Activated CD8-positive, alpha-beta memory T cell treated with anti-CD3 and anti-CD28 coated beads for 36 hours (primary cell): ENCODE measurements around the gene NPIPB4. TPM values are rescaled to one million over a fixed set of nuclear protein-coding genes. Genes with fewer than 3 reads are reported as not detected.
"Not testable (repeated sequence)": the region's sequence is repeated elsewhere in the genome, so short reads cannot be mapped to it uniquely, and the experiment has no call there.

Source experiments
- CTCF ChIA-PET: fragments of 350-600 bp; sonication (Branson Sonifier 250); formaldehyde crosslinking; loops from one replicate; lab custom pipeline; 2021; ENCODE audit warnings: antibody characterized with exemption; lab: Charles Lee
- POLR2A ChIA-PET: fragments of 350-600 bp; sonication (Branson Sonifier 250); formaldehyde crosslinking; loops from one replicate; lab custom pipeline; 2021; ENCODE audit warnings: antibody characterized with exemption; lab: Charles Lee
- total RNA-seq, 2 experiments: library from RNA; stranded (reverse); gene quantifications; one replicate each; pipeline ENCODE4 v1.2.3, GENCODE V29; 2021

NPIPB4 gene
- 100 to 1,000 TPM; 128 to 137 TPM for total RNA-seq

DNA sequence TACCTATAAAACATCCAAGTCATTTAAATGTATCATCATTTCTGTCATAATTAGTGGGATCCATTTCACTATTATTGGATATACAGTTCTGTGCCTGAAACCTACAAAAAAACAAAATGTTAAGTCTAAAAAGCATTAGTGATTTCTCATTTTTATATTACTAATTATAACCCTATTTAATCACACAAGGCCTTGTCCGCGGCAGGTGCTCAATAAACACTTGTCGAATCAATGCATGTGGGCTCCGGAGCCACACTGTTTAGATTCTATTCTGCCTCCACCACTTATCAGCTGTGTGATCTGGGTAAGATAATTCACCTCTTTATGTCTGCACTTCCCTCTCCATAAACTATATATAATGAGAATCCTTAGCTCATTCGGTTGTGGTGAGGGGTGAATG lies at the start of gene NPIPB4:
Gene NPIPB4 (minus strand): TSS at position 101 of the 400 bp plus-strand sequence. CDS start 378 bp downstream, outside the sequence.
- CTCF ChIA-PET, POLR2A ChIA-PET: not testable (repeated sequence)

GRCh38 chr16:21898998-21899397 lies 41.4 kb upstream of the NPIPB4 start:
- POLR2A ChIA-PET, CTCF ChIA-PET: not testable (repeated sequence)

GRCh38 chr16:21881988-21882387 lies 24.4 kb upstream of the NPIPB4 start:
- POLR2A ChIA-PET, CTCF ChIA-PET: not testable (repeated sequence)

GRCh38 chr16:21837186-21837585 lies 20.4 kb downstream of the NPIPB4 start:
- POLR2A ChIA-PET, CTCF ChIA-PET: not testable (repeated sequence)

DNA sequence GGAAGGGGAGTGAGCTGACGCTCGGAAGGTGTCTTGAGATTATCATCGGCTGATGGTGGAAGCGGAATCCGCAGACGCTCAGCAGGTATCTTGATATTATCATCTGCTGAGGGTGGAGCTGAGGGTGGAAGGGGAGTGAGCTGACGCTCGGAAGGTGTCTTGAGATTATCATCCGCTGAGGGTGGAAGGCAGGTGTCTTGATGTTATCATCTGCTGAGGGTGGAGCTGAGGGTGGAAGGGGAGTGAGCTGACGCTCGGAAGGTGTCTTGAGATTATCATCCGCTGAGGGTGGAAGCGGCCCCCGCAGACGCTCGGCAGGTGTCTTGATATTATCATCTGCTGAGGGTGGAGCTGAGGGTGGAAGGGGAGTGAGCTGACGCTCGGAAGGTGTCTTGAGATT lies 21.2 kb downstream of the NPIPB4 start:
- POLR2A ChIA-PET, CTCF ChIA-PET: not testable (repeated sequence)

DNA sequence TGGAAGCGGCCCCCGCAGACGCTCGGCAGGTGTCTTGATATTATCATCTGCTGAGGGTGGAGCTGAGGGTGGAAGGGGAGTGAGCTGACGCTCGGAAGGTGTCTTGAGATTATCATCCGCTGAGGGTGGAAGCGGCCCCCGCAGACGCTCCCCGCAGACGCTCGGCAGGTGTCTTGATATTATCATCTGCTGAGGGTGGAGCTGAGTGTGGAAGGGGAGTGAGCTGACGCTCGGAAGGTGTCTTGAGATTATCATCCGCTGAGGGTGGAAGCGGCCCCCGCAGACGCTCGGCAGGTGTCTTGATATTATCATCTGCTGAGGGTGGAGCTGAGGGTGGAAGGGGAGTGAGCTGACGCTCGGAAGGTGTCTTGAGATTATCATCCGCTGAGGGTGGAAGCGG lies 21.8 kb downstream of the NPIPB4 start:
- CTCF ChIA-PET, POLR2A ChIA-PET: not testable (repeated sequence)

- POLR2A ChIA-PET: not testable (repeated sequence)
Measured at GRCh38 chr16:21834211-21834610, 23.3 kb downstream of the NPIPB4 start.

GRCh38 chr16:21829929-21830328 lies 27.6 kb downstream of the NPIPB4 start:
- POLR2A ChIA-PET, CTCF ChIA-PET: not testable (repeated sequence)

More at GRCh38 chr16:21834211-21834610, 23.3 kb downstream of the NPIPB4 start:
- CTCF ChIA-PET: not testable (repeated sequence)

- POLR2A ChIA-PET, CTCF ChIA-PET: not testable (repeated sequence)
Measured at GRCh38 chr16:21826067-21826706, 31.4 kb downstream of the NPIPB4 start.

- POLR2A ChIA-PET, CTCF ChIA-PET: not testable (repeated sequence)
Measured at GRCh38 chr16:21825526-21825925, 32.0 kb downstream of the NPIPB4 start.

- POLR2A ChIA-PET, CTCF ChIA-PET: not testable (repeated sequence)
Measured at GRCh38 chr16:21823258-21823657, 34.3 kb downstream of the NPIPB4 start.

DNA sequence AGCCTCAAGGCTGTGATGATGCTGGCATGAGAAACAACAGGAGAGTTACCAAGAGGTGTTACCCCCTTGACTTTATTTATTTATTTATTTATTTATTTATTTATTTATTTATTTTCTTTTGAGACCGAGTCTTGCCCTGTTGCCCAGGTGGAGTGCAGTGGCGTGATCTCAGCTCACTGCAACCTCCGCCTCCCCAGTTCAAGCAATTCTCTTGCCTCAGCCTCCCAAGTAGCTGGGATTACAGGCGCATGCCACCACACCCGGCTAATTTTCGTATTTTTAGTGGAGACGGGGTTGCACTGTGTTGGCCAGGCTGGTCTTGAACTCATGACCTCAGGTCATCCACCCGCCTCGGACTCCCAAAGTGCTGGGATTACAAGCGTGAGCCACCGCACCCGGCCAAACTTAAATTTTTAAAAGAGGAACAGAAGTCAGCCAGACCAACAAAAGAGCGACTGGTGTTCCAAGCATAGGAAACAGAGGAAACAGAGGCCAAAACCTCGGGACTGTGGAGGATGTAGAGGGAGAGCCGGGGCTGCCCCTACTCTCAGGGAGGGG lies 36.6 kb downstream of the NPIPB4 start:
- CTCF ChIA-PET: interaction anchor here (1.2 kb wide), 1 partner anchor 371 kb away, joined by 4 read pairs; no protein-coding TSS in a partner anchor
- POLR2A ChIA-PET: interaction anchor here (1.3 to 1.5 kb wide), 2 partner anchors 131 to 133 kb away, joined by 4 to 7 read pairs; partner anchors contain the start of gene UQCRC2

DNA sequence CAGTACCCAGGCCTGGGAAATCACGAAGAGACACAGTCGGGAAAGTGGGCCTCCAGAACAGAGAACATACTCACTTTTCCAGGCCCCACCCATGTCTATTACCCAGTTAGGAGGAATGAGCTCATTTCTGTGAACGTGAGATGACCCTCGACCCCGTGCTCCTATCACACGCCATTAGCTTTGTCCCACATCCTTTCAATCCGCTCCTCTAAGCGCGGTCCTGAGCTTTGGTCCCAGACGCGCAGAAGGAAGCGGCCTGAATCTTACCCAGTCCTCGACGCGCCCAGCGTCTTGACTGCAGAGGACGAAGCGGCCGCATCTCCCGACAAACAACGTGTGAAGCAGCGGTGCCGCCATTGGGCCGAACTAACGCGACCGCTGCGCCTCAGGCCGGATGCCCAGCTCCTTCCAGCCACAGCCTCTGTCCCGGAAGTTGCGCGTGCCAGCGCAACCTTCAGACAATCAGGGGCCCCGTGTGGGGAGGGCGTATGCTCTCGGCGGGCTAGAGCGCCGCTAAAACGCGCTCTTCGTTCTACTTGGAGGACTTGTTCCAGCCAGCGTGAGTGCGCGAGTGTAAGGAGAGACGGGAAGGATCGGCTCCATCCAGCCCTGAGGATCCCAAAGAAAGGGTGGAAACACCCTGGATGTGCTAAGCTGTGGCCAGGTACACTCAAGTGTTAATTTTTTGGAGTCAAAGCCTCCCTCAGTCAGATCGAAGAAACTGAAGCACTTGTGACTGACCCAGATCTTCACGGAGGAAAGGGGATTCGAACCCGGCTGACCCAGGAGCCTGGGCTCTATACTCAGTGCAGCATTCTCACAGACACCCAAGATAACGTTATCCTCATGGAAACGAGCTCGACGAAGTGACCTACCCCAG lies 37.3 kb downstream of the NPIPB4 start:
- ChIA-PET POLR2A (interaction anchor here (1.3 to 1.5 kb wide), 2 partner anchors 132 to 133 kb away, joined by 4 to 7 read pairs; partner anchors contain the start of gene UQCRC2), CTCF (interaction anchor here (1.2 kb wide), 2 partner anchors 115 to 372 kb away, joined by 3 to 4 read pairs; no protein-coding TSS in a partner anchor)

GRCh38 chr16:21819617-21820016 lies 37.9 kb downstream of the NPIPB4 start:
- ChIA-PET POLR2A (interaction anchor here (1.5 kb wide), 1 partner anchor 133 kb away, joined by 7 read pairs; no protein-coding TSS in a partner anchor), CTCF (interaction anchor here (1.2 kb wide), 2 partner anchors 115 to 372 kb away, joined by 3 to 4 read pairs; no protein-coding TSS in a partner anchor)

- POLR2A ChIA-PET, CTCF ChIA-PET: not testable (repeated sequence)
Measured at GRCh38 chr16:21817012-21817411, 40.5 kb downstream of the NPIPB4 start.

DNA sequence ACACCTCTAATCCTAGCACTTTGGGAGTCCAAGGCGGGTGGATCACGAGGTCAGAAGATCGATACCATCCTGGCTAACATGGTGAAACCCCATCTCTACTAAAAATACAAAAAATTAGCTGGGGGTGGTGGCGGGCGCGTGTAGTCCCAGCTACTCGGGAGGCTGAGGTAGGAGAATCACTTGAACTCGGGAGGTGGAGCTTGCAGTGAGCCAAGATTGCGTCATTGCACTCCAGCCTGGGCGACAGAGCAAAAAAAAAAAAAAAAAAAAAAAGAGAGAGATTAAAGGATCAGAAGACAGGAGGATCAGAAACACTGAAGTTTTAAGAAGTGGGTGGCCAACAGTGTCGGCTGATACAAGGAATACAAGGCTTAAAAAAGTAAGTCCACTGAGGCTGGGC lies 41.9 kb downstream of the NPIPB4 start:
- POLR2A ChIA-PET: not testable (repeated sequence)

DNA sequence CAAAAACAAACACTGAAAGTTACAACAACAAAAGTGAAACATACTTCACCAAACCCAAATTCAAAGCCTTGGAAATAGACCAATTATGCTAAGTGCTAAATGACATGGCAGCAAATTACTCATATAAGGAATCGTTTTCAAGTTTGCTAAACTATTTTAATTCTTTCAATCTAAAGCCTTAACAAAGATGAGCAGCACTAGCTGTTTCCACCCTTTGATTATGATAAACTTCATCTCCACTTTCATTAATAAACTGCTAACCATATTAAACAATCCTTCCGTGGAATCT lies 55.2 kb downstream of the NPIPB4 start:
- CTCF ChIA-PET: interaction anchor here (0.9 kb wide), 1 partner anchor 145 kb away, joined by 3 read pairs; no protein-coding TSS in a partner anchor
- POLR2A ChIA-PET: not testable (repeated sequence)

More for the DNA sequence above, 41.9 kb downstream of the NPIPB4 start:
- CTCF ChIA-PET: not testable (repeated sequence)

DNA sequence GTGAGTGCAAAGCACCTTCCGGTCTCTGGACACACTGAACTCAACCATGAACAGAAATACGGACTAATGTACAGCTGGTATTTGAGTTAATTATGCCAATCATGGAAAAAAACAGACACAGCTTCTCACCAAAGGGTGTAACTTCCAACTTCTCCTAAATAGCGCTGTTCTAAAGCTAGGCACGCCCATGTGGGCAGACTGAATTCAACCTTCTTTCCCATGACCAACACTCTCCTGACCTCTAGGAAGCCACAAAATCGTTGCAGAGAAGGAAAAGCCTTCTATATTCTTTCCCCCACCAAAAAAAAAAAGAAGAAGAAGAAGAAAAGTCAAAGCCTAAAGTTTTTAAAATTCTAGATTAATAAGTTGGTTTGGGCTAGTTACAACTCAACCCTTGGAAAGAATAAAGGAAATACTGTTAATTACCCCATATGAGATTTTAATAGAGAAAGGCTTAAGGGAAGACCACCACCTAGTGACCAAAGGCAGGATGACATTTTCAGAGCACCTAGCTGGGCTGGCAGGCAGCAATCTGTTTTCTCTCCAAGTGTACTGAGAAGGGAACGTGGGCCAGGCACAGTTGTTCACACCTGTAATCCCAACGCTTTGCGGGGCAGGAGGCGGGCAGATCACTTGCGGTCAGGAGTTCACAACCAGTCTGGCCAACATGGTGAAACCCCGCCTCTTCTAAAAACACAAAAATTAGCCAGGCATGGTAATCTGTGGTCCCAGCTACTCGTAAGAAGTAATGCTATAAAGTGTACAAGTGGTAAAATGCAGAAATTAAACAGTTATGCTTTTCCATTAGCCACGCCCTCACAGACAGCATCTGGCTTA lies 55.8 kb downstream of the NPIPB4 start:
- POLR2A ChIA-PET: not testable (repeated sequence)
- CTCF ChIA-PET: interaction anchor here (0.9 kb wide), 1 partner anchor 144 kb away, joined by 3 read pairs; no protein-coding TSS in a partner anchor

GRCh38 chr16:21798601-21799000 lies 59.0 kb downstream of the NPIPB4 start:
- CTCF ChIA-PET, POLR2A ChIA-PET: not testable (repeated sequence)
